DND-41 (cell line): Measurements from ENCODE around the gene DSCAM.

Experiments
- ATAC-seq: fragments of 200-7000 bp; cut with Tn5 transposase; 3 replicates; pipeline ENCODE4 v1.9.1; 2021; ENCODE audit warnings: low read depth; ENCODE audit not compliant: insufficient read depth
- DNase-seq: peaks from one replicate; pipeline ENCODE4 v3.0.0-alpha.2; 2020
- H2AFZ ChIP-seq: 2 replicates; pipeline ENCODE4 v1.6.0; 2012; ENCODE audit warnings: low read depth, low read length
- H3K27ac ChIP-seq: 2 replicates; pipeline ENCODE4 v1.5.1; 2012; ENCODE audit warnings: low read length, inconsistent platforms
- H3K27me3 ChIP-seq: fragments of 200-600 bp; sonication (generic); 2 replicates; pipeline ENCODE4 v1.6.0; 2012; ENCODE audit warnings: low read length, mild to moderate bottlenecking, inconsistent platforms; ENCODE audit not compliant: insufficient read depth, poor library complexity
- H3K36me3 ChIP-seq: 2 replicates; pipeline ENCODE4 v1.5.1; 2012; ENCODE audit warnings: low read length, inconsistent platforms; ENCODE audit not compliant: insufficient read depth
- H3K4me1 ChIP-seq: 2 replicates; pipeline ENCODE4 v1.5.1; 2012; ENCODE audit warnings: mild to moderate bottlenecking, low read length; ENCODE audit not compliant: insufficient read depth
- H3K4me2 ChIP-seq: 2 replicates; pipeline ENCODE4 v1.6.0; 2012; ENCODE audit warnings: mild to moderate bottlenecking, moderate library complexity, low read length, inconsistent platforms; ENCODE audit not compliant: insufficient read depth
- H3K4me3 ChIP-seq, 2 experiments: fragments of 200-600 bp in 1 of 2; shearing (Covaris generic) in 1 of 2; 2 replicates each; pipeline ENCODE4 v1.5.1; 2012 to 2016; ENCODE audit warnings: inconsistent platforms in 2 of 2, low read length in 2 of 2, mild to moderate bottlenecking in 2 of 2, low read depth in 1 of 2, moderate library complexity in 1 of 2
- H3K79me2 ChIP-seq: 2 replicates; pipeline ENCODE4 v1.6.0; 2012; ENCODE audit warnings: low read length, inconsistent platforms; ENCODE audit not compliant: insufficient read depth
- H3K9ac ChIP-seq: 2 replicates; pipeline ENCODE4 v1.6.0; 2012; ENCODE audit warnings: low read depth, mild to moderate bottlenecking, inconsistent platforms, low read length, moderate library complexity
- H3K9me3 ChIP-seq: 2 replicates; pipeline ENCODE4 v1.5.1; 2012; ENCODE audit warnings: low read length, moderate library complexity, mild to moderate bottlenecking, inconsistent platforms; ENCODE audit not compliant: insufficient read depth, severe bottlenecking
- H4K20me1 ChIP-seq: 2 replicates; pipeline ENCODE4 v1.6.0; 2012; ENCODE audit warnings: low read length; ENCODE audit not compliant: insufficient read depth
- CTCF ChIP-seq: IDR thresholded peaks from 2 replicates; pipeline ENCODE4 v1.5.1; 2012; ENCODE audit warnings: borderline replicate concordance, low read length, moderate library complexity, mild to moderate bottlenecking; ENCODE audit not compliant: poor library complexity, severe bottlenecking; ENCODE audit errors: extremely low read depth
- EZH2 ChIP-seq: IDR thresholded peaks from 3 replicates; pipeline ENCODE4 v1.6.1; 2012; ENCODE audit warnings: borderline replicate concordance, low read depth, mild to moderate bottlenecking, moderate library complexity, low read length, inconsistent platforms; ENCODE audit not compliant: severe bottlenecking

DSCAM gene

GRCh38 chr21:40851749-40852148, 4.8 kb upstream of the DSCAM start:
- no peaks in the 10 kb centered on the region for H4K20me1 ChIP-seq
- H3K79me2 ChIP-seq = no peaks in the 10 kb centered on the region
- no peak for TF ChIP-seq EZH2
- no peak for TF ChIP-seq CTCF
- H3K27me3 ChIP-seq = peaks cover 3% of the 10 kb centered on the region
- no peaks in the 10 kb centered on the region for H3K4me1 ChIP-seq
- no peak overlapping the region for H3K4me3 ChIP-seq
- H3K4me2 ChIP-seq = no peak overlapping the region
- no peak overlapping the region for H3K9ac ChIP-seq
- H3K9me3 ChIP-seq = no peaks in the 10 kb centered on the region
- no peak overlapping the region for H3K27ac ChIP-seq
- H3K36me3 ChIP-seq = no peaks in the 10 kb centered on the region
- DNase-seq (no peak), ATAC-seq (no peak)
- H2AFZ ChIP-seq = no peak overlapping the region

DNA sequence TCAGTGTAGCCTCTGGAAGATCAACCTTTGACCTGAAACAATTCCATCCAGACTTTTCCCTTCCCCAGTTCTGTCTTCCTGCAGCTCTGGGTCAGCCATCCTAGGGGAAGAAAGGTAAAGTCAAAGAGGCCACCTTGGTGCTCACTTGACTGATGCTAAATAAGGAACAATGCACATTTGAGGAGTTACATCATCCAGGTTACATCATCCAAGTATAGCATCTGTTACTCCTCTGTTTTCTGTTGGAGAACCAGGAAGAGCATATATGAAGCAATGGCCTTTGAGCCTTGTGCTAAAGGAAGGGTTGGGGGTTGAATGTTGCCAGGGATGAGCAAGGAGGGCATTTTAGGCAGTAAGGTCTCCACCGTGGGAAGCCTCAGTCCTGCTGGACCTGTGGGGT, 3.1 kb upstream of the DSCAM start:
- Histone ChIP-seq H3K27me3 (peaks cover 3% of the 10 kb centered on the region), H4K20me1 (no peaks in the 10 kb centered on the region), H3K4me2 (no peak overlapping the region), H2AFZ (no peak overlapping the region), H3K9ac (no peak overlapping the region), H3K9me3 (no peaks in the 10 kb centered on the region), H3K4me1 (no peaks in the 10 kb centered on the region), H3K36me3 (no peaks in the 10 kb centered on the region), H3K4me3 (no peak overlapping the region), H3K79me2 (no peaks in the 10 kb centered on the region), H3K27ac (no peak overlapping the region)
- ATAC-seq (no peak), DNase-seq (no peak)
- TF ChIP-seq EZH2 (no peak), CTCF (no peak)

- Histone ChIP-seq H3K79me2 (no peaks in the 10 kb centered on the region), H3K27ac (no peak overlapping the region), H3K4me2 (no peak overlapping the region), H3K4me1 (no peaks in the 10 kb centered on the region), H3K36me3 (no peaks in the 10 kb centered on the region), H3K9ac (no peak overlapping the region), H2AFZ (no peak overlapping the region), H3K27me3 (no peaks in the 10 kb centered on the region), H3K9me3 (no peaks in the 10 kb centered on the region), H3K4me3 (no peak overlapping the region), H4K20me1 (no peaks in the 10 kb centered on the region)
- no peak for DNase-seq
- no peak for ATAC-seq
- no peak for TF ChIP-seq EZH2
- no peak for TF ChIP-seq CTCF
These were observed 993 bp upstream of the DSCAM start for GRCh38 chr21:40847951-40848350.

- no peak overlapping the region for H3K4me3 ChIP-seq
- no peaks in the 10 kb centered on the region for H3K79me2 ChIP-seq
- H3K4me1 ChIP-seq = no peaks in the 10 kb centered on the region
- no peak overlapping the region for H3K27ac ChIP-seq
- no peaks in the 10 kb centered on the region for H3K36me3 ChIP-seq
- no peak overlapping the region for H3K4me2 ChIP-seq
- TF ChIP-seq EZH2 (no peak), CTCF (no peak)
- no peaks in the 10 kb centered on the region for H4K20me1 ChIP-seq
- no peaks in the 10 kb centered on the region for H3K9me3 ChIP-seq
- H3K9ac ChIP-seq = no peak overlapping the region
- no peak overlapping the region for H2AFZ ChIP-seq
- no peak for DNase-seq
- no peaks in the 10 kb centered on the region for H3K27me3 ChIP-seq
- ATAC-seq = no peak
These were observed 855 bp downstream of the DSCAM start for GRCh38 chr21:40846103-40846502.
